Hepatic stellate cell (primary cell): Measurements from ENCODE around the gene MT1A.

Experiments used
- DNase-seq: peaks from one replicate; pipeline ENCODE4 v3.0.0; 2011; ENCODE audit warnings: low spot score

The MT1A gene

GRCh38 chr16:56637814-56638750 lies at the start of gene MT1A:
MT1A (plus strand) TSS chr16:56638666; CDS start chr16:56638739, 73 bp downstream.
- peak; percentile 69 for DNase-seq

DNA sequence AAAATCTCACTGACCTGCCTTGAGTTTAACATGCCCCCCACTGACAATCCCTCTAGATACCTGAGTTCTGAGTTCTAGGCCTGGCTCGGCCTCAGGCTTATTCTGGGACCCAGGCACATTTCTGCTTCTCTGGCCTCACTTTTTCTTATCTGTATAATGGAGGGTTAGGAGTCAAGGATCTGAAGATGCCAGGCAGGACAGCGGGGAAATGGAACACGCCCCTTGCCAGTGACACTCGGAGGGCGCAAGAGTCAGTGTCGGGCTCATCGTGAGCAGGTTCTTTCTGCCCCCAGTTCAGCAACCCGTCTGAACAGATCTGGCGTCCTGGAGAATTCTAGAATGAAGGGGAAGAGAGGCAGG lies 49.7 kb upstream of the MT1A start:
- DNase-seq: no peak

DNA sequence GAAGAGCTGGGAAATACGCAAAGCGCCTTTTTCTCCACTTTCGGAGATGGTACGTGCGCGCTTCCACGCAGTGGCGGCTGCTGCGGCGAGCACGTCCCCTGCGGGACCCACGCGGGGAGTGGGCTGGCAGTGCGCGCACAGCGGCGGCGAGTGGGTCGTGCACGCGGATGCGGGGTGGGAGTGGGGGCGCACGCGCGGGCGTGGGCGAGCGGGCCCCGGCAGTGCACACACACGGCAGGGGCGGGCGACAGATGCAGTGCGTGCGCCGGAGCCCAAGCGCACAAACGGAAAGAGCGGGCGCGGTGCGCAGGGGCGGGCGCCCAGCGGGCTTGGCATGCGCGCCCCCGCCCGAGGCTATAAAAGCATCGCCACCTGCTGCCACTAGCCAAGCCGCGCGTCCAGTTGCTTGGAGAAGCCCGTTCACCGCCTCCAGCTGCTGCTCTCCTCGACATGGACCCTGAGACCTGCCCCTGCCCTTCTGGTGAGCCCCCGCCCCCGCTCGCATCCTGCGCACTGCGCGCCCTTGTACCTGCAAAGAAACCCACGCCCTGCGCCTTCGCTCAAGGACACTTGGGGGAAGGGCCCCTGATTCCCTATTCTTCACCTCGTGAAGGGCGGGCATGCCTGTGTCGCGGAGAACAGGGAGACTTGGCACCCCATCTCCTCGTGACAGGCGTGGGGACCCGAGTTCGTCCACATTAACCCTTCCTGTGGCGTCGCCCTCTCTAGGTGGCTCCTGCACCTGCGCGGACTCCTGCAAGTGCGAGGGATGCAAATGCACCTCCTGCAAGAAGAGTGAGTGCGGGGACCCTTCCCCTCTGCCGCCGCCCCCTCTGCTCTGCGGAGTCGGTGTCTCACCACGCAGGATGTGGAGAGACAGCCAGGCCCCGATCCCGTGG lies 49.1 kb upstream of the MT1A start, which contains the start of gene MT3:
MT3 (plus strand) TSS at position 388 of the 899 bp plus-strand sequence; CDS start at position 451, 63 bp downstream.
- no peak for DNase-seq

- DNase-seq: no peak
These were observed 46.9 kb upstream of the MT1A start for GRCh38 chr16:56591377-56592060.

GRCh38 chr16:56593573-56594291 lies 44.7 kb upstream of the MT1A start:
- no peak for DNase-seq

- no peak for DNase-seq
These were observed 44.2 kb upstream of the MT1A start for GRCh38 chr16:56594292-56594619.

- DNase-seq: peak; percentile 72
These were observed 38.0 kb upstream of the MT1A start for GRCh38 chr16:56600398-56600999.

- no peak for DNase-seq
These were observed 37.1 kb upstream of the MT1A start for GRCh38 chr16:56601325-56601724.

- peak; percentile 45 for DNase-seq
These were observed 34.9 kb upstream of the MT1A start for GRCh38 chr16:56603589-56603988.

- no peak for DNase-seq
These were observed 33.5 kb upstream of the MT1A start for GRCh38 chr16:56604966-56605365.

- DNase-seq: no peak
These were observed 33.0 kb upstream of the MT1A start for GRCh38 chr16:56605475-56605874.

GRCh38 chr16:56606071-56606475 lies 32.4 kb upstream of the MT1A start:
- DNase-seq: peak; percentile 53

DNA sequence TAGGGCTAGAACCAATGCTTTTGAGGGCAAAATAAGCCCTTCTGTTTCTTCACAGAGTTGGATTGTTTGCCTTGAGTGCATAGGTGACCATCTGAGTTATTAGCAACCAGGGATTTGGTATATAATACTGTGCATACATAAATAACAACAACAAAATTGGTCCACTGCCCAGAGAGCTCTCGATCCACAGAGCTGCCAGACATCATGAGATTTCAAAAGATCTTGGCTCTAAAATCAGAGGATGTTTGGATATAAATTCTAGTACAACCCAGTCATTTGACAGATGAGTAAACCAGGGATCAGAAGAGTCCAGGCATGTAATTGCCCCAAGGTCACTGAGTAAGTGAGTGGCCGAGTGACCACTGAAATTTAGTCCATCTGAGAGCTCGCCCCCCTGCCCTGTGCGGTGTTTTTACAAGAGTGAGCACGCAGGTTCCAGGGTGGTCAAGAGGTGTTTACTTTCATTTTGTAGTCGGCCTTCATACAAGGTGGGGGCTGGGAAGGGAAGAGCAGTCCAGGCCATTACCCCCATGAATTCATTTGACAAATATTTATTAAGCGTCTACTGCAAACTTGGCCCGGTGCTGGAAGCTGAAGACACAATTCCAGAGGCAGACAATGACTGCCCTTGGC lies 31.9 kb upstream of the MT1A start:
- peak; percentile 56 for DNase-seq

GRCh38 chr16:56607109-56607618 lies 31.3 kb upstream of the MT1A start:
- peak; percentile 89 for DNase-seq

DNA sequence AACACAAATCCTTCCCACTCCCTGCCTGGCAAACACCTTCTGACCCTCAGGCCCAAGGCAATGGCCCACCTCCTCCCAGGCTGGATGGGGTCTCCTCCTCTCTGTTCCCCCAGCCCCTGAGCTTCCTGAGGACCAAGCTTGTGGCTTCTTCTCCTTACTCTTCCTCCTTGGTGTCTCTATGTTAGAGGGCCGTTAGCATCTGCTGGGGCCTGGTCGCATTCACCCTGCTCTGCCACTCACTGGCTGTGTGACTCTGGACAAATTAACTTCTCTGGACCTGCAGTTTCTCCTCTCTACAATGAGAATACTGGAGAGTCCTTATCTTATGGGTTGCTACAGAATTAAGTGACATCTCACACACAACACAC lies 30.8 kb upstream of the MT1A start:
- no peak for DNase-seq

GRCh38 chr16:56608043-56608875 lies 30.2 kb upstream of the MT1A start, which contains the start of gene MT2A:
MT2A (plus strand) TSS chr16:56608584; CDS start chr16:56608656, 72 bp downstream.
- DNase-seq: peak; percentile 91

DNA sequence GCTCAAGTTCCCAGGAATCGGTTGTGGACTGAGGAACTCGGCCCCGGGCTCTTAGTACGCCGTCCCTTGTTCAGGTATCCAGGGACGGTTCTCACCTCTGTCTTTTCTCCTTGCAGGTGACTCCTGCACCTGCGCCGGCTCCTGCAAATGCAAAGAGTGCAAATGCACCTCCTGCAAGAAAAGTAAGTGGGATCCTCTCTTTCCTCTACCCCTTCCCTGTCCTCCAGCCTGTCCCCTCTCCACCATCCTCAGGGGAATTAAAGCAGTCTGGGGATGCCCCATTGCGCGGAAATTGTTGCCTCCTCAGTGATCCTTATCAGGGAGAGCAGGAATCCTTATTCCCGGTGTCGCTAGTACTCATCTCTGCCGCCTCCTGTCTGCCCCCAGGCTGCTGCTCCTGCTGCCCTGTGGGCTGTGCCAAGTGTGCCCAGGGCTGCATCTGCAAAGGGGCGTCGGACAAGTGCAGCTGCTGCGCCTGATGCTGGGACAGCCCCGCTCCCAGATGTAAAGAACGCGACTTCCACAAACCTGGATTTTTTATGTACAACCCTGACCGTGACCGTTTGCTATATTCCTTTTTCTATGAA lies 29.5 kb upstream of the MT1A start:
- DNase-seq: no peak

DNA sequence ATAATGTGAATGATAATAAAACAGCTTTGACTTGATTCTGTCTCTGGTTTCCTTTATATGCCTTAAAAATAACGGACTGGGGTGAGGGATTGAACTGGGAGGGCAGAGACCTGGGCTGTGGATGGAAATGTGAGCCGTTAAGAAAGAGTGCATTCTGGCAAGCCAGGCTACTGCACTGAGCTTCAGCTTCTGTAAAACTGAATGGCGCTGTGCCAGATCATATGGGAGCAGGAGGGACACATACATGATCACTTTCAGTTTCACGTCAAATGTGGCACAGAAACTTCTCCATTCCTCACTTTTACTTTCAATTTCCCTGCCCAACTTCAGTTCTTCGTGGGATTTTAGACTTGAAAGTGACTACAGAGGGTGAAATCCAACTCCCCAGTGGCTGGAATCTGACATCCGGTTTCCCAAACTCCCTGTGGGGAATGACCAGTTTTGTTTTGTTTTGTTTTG lies 29.0 kb upstream of the MT1A start:
- peak; percentile 87 for DNase-seq

DNA sequence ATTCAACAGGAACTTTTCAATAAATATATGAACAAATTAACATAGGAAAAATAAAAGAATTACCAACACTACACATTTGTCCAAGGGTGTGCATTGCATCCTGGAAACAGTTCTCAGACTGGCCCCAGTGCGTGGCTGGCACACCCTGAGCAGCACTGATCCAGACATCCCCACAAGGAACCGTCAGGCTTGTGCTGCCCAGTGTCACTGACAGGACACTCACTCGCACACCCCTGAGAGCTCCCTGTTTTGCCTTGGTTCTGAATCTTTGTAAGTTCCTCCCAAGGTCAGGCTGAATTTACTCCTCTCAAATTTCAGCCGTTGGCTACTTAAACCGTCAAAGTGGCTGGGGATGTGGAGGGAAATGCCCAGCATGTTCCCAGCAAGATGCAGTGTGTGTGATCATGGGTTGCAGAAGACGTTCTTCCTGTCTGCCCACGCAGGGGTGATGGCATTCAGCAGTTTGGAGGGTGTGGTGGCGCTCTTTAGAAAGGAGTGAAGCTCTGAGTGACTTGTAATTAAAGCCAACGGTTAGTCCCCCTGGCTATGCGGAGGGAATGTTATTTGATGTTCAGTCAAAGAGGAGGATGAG lies 28.4 kb upstream of the MT1A start:
- DNase-seq: no peak
